K562 (cell line): ENCODE measurements around the gene CTBS. TPM values are rescaled to one million over a fixed set of nuclear protein-coding genes. Genes with fewer than 3 reads are reported as not detected.

Source experiments
- BCL6 ChIP-seq: fragments of 250-450 bp; sonication (Bioruptor Pico); IDR thresholded peaks from 2 replicates; pipeline ENCODE4 v1.4.0; 2020
- BRCA1 ChIP-seq, 2 experiments: fragments of 450-650 bp in 1 of 2; sonication (generic) in 1 of 2; formaldehyde crosslinking in 1 of 2; IDR thresholded peaks; 2 replicates each; pipeline versions ENCODE4 v1.5.0 to v1.6.1; 2017 to 2020; ENCODE audit warnings: mild to moderate bottlenecking in 1 of 2, missing genetic modification reagents in 1 of 2
- C11orf30 ChIP-seq: fragments of 450-650 bp; IDR thresholded peaks from 2 replicates; pipeline ENCODE4 v1.6.1; 2016; ENCODE audit warnings: low read depth, mild to moderate bottlenecking
- CAMTA2 ChIP-seq: fragments of 250-450 bp; sonication (Bioruptor Pico); conservative IDR thresholded peaks from 2 replicates; pipeline ENCODE4 v1.5.1; 2022
- E2F3 ChIP-seq: fragments of 250-450 bp; sonication (Bioruptor Pico); IDR thresholded peaks from 2 replicates; pipeline ENCODE4 v1.4.0; 2020; ENCODE audit warnings: mild to moderate bottlenecking
- FOXK2 ChIP-seq, 2 experiments: fragments of 450-650 bp; IDR thresholded peaks in 1 of 2; conservative IDR thresholded peaks in 1 of 2; 2 replicates each; pipeline ENCODE4 v1.6.1; 2016; ENCODE audit warnings: low read depth in 2 of 2, mild to moderate bottlenecking in 1 of 2
- GABPB2 ChIP-seq: fragments of 250-450 bp; sonication (Bioruptor Pico); conservative IDR thresholded peaks from 2 replicates; pipeline ENCODE4 v1.5.1; 2021; ENCODE audit warnings: mild to moderate bottlenecking
- MBD2 ChIP-seq: sonication (generic); IDR thresholded peaks from 2 replicates; pipeline ENCODE4 v1.6.1; 2016; ENCODE audit warnings: low read depth, borderline replicate concordance
- MEIS2 ChIP-seq: fragments of 450-650 bp; IDR thresholded peaks from 2 replicates; pipeline ENCODE4 v1.6.1; 2014; ENCODE audit warnings: mild to moderate bottlenecking; ENCODE audit not compliant: partially characterized antibody
- NCOA1 ChIP-seq: fragments of 450-650 bp; IDR thresholded peaks from 2 replicates; pipeline ENCODE4 v1.6.1; 2016; ENCODE audit warnings: low read depth
- NKRF ChIP-seq: fragments of 450-650 bp; IDR thresholded peaks from 2 replicates; pipeline ENCODE4 v1.6.1; 2016; ENCODE audit warnings: borderline replicate concordance
- NONO ChIP-seq, 2 experiments: fragments of 200-400 bp in 1 of 2; fragments of 450-650 bp in 1 of 2; formaldehyde crosslinking in 1 of 2; IDR thresholded peaks; 2 replicates each; pipeline ENCODE4 v1.6.1; 2017; ENCODE audit warnings: low read depth in 2 of 2, mild to moderate bottlenecking in 2 of 2, moderate library complexity in 2 of 2, low read length in 1 of 2
- NUFIP1 ChIP-seq: fragments of 450-650 bp; IDR thresholded peaks from 2 replicates; pipeline ENCODE4 v1.6.1; 2018; ENCODE audit not compliant: partially characterized antibody
- RAD51 ChIP-seq: fragments of 450-650 bp; IDR thresholded peaks from 2 replicates; pipeline ENCODE4 v1.7.1; 2016; ENCODE audit warnings: low read depth, mild to moderate bottlenecking, borderline replicate concordance
- TRIM24 ChIP-seq, 2 experiments: fragments of 450-650 bp; IDR thresholded peaks; 2 replicates each; pipeline ENCODE4 v1.6.1; 2016
- ZKSCAN8 ChIP-seq: fragments of 200-800 bp; sonication (Bioruptor generic); IDR thresholded peaks from 2 replicates; pipeline ENCODE4 v1.6.1; 2016; ENCODE audit warnings: missing genetic modification characterization, missing compliant biosample characterization
- polyA plus RNA-seq, 8 experiments: library from polyadenylated mRNA; depleted of rRNA in 4 of 8; stranded (reverse) in 5 of 8; unstranded in 3 of 8; fragments of >200 nt; fragmentation: Nextera tagmentation in 2 of 8; fragmentation: Illumina TruSeq in 1 of 8; extraction: Ambion mirVana in 2 of 8; extraction: Trizol in 1 of 8; gene quantifications; 2 replicates each; pipeline versions ENCODE4 v1.2.1 to v1.2.3, GENCODE V29; 2011 to 2014; ENCODE audit warnings: inconsistent platforms in 1 of 8, missing spikeins in 1 of 8
- total RNA-seq, 7 experiments: library from RNA; depleted of rRNA in 6 of 7; stranded (reverse); fragments of >200 nt in 6 of 7; fragmentation: Illumina TruSeq in 2 of 7; extraction: Trizol in 2 of 7; gene quantifications; 2 replicates each; pipeline versions ENCODE4 v1.2.1 to v1.2.3, GENCODE V29; 2011 to 2021; ENCODE audit warnings: low replicate concordance in 1 of 7
- TF ChIP-seq, protein P1 (sequence below), 2 experiments: fragments of 150-350 bp in 1 of 2; IDR thresholded peaks; 2 replicates each; pipeline ENCODE4 v1.6.1; 2012 to 2016; ENCODE audit warnings: low read depth in 2 of 2, low read length in 2 of 2, mild to moderate bottlenecking in 1 of 2, moderate library complexity in 1 of 2
- TF ChIP-seq, protein P2 (sequence below): fragments of 250-450 bp; sonication (Bioruptor Pico); IDR thresholded peaks from 2 replicates; pipeline ENCODE4 v1.8.0; 2022; ENCODE audit warnings: moderate library complexity, mild to moderate bottlenecking, inconsistent platforms
- TF ChIP-seq, protein P3 (sequence below), 2 experiments: fragments of 450-650 bp; IDR thresholded peaks; 2 replicates each; pipeline ENCODE4 v1.6.1; 2018; ENCODE audit warnings: mild to moderate bottlenecking in 2 of 2, low read depth in 1 of 2; ENCODE audit not compliant: partially characterized antibody in 2 of 2

The CTBS gene
- total and polyA plus RNA-seq, 9 of the 15 experiments (the other 6 are each of a cell fraction or from before 2014, with no cell fraction given), result 3.0 to 19.8 (median 9.9) TPM

- TF ChIP-seq C11orf30, result peak; percentile 43; the same call in 1 of the 2 replicates
- TF ChIP-seq MEIS2, result no peak
- TF ChIP-seq GABPB2 (CRISPR knock-in tag), result no peak
- TF ChIP-seq MBD2, result no peak
- no peak for TF ChIP-seq E2F3
- TF ChIP-seq NKRF, result no peak
- TF ChIP-seq TRIM24 (IDR thresholded peaks at IDR 0.05), result peak in 1 of 2 experiments; percentile 50; a peak in 1 of 4 replicates
- TF ChIP-seq, protein P1, sequence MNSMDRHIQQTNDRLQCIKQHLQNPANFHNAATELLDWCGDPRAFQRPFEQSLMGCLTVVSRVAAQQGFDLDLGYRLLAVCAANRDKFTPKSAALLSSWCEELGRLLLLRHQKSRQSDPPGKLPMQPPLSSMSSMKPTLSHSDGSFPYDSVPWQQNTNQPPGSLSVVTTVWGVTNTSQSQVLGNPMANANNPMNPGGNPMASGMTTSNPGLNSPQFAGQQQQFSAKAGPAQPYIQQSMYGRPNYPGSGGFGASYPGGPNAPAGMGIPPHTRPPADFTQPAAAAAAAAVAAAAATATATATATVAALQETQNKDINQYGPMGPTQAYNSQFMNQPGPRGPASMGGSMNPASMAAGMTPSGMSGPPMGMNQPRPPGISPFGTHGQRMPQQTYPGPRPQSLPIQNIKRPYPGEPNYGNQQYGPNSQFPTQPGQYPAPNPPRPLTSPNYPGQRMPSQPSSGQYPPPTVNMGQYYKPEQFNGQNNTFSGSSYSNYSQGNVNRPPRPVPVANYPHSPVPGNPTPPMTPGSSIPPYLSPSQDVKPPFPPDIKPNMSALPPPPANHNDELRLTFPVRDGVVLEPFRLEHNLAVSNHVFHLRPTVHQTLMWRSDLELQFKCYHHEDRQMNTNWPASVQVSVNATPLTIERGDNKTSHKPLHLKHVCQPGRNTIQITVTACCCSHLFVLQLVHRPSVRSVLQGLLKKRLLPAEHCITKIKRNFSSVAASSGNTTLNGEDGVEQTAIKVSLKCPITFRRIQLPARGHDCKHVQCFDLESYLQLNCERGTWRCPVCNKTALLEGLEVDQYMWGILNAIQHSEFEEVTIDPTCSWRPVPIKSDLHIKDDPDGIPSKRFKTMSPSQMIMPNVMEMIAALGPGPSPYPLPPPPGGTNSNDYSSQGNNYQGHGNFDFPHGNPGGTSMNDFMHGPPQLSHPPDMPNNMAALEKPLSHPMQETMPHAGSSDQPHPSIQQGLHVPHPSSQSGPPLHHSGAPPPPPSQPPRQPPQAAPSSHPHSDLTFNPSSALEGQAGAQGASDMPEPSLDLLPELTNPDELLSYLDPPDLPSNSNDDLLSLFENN (IDR thresholded peaks at IDR 0.05; ENCODE audit: low read depth in 2 of 2, low read length in 2 of 2), result no peak
- TF ChIP-seq NONO (IDR thresholded peaks at IDR 0.05; ENCODE audit: low read depth in 2 of 2, low read length in 1 of 2), result no peak
- TF ChIP-seq, protein P2, sequence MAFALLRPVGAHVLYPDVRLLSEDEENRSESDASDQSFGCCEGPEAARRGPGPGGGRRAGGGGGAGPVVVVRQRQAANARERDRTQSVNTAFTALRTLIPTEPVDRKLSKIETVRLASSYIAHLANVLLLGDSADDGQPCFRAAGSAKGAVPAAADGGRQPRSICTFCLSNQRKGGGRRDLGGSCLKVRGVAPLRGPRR (CRISPR knock-in tag), result no peak
- TF ChIP-seq BRCA1 (IDR thresholded peaks at IDR 0.05), result no peak
- no peak for TF ChIP-seq BRCA1 (CRISPR knock-in tag; IDR thresholded peaks at IDR 0.05)
- no peak for TF ChIP-seq FOXK2 (conservative IDR thresholded peaks at IDR 0.05 in 1 of 2, IDR thresholded peaks at IDR 0.05 in 1 of 2; ENCODE audit: low read depth in 2 of 2)
- no peak for TF ChIP-seq ZKSCAN8 (CRISPR knock-in tag)
- TF ChIP-seq NCOA1, result 0 out of 2 replicates have a peak, but pooled peaks have one; percentile 42
- TF ChIP-seq, protein P3, sequence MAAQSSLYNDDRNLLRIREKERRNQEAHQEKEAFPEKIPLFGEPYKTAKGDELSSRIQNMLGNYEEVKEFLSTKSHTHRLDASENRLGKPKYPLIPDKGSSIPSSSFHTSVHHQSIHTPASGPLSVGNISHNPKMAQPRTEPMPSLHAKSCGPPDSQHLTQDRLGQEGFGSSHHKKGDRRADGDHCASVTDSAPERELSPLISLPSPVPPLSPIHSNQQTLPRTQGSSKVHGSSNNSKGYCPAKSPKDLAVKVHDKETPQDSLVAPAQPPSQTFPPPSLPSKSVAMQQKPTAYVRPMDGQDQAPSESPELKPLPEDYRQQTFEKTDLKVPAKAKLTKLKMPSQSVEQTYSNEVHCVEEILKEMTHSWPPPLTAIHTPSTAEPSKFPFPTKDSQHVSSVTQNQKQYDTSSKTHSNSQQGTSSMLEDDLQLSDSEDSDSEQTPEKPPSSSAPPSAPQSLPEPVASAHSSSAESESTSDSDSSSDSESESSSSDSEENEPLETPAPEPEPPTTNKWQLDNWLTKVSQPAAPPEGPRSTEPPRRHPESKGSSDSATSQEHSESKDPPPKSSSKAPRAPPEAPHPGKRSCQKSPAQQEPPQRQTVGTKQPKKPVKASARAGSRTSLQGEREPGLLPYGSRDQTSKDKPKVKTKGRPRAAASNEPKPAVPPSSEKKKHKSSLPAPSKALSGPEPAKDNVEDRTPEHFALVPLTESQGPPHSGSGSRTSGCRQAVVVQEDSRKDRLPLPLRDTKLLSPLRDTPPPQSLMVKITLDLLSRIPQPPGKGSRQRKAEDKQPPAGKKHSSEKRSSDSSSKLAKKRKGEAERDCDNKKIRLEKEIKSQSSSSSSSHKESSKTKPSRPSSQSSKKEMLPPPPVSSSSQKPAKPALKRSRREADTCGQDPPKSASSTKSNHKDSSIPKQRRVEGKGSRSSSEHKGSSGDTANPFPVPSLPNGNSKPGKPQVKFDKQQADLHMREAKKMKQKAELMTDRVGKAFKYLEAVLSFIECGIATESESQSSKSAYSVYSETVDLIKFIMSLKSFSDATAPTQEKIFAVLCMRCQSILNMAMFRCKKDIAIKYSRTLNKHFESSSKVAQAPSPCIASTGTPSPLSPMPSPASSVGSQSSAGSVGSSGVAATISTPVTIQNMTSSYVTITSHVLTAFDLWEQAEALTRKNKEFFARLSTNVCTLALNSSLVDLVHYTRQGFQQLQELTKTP (IDR thresholded peaks at IDR 0.05; ENCODE audit: low read depth in 1 of 2, partially characterized antibody in 2 of 2), result no peak
- no peak for TF ChIP-seq CAMTA2
- TF ChIP-seq RAD51, result no peak; the same call in 1 of the 2 replicates
- no peak for TF ChIP-seq NUFIP1
- no peak for TF ChIP-seq BCL6 (CRISPR knock-in tag)
Measured at GRCh38 chr1:84620720-84621313, 46.6 kb upstream of the CTBS start (continued).
